T-cell (primary cell): ENCODE data around the gene PRSS38. TPM values are rescaled to one million over a fixed set of nuclear protein-coding genes. Genes with fewer than 3 reads are reported as not detected.

Source experiments
- ATAC-seq, 4 experiments: fragments of 200-7000 bp in 3 of 4; fragments of 150-1000 bp in 1 of 4; cut with Tn5 transposase; replicated peaks in 1 of 4; 1 replicate in 3 of 4; 2 replicates in 1 of 4; pipeline ENCODE4 v1.10.0; 2021; ENCODE audit warnings: moderate library complexity in 3 of 4, mild to moderate bottlenecking in 2 of 4, moderate number of reproducible peaks in 1 of 4
- CTCF ChIA-PET, 2 donors: fragments of 300-600 bp; sonication (Branson Sonifier 250); formaldehyde crosslinking; loops; one replicate each; lab custom pipeline; 2022; ENCODE audit warnings: antibody characterized with exemption in 2 of 2; lab: Charles Lee
- POLR2A ChIA-PET, 2 donors: fragments of 300-600 bp; sonication (Branson Sonifier 250); formaldehyde crosslinking; loops; one replicate each; lab custom pipeline; 2022; ENCODE audit warnings: antibody characterized with exemption in 2 of 2; lab: Charles Lee
- DNase-seq, 35 experiments: peaks; one replicate each; pipeline versions ENCODE4 v3.0.0 to v3.0.0-alpha.2; 2013 to 2023
- H3K27ac ChIP-seq: one replicate; pipeline ENCODE4 v1.5.1; 2013; ENCODE audit warnings: low read length
- H3K27me3 ChIP-seq, 2 experiments: replicated peaks in 1 of 2; 1 replicate in 1 of 2; 2 replicates in 1 of 2; pipeline versions ENCODE4 v1.6.1 to v1.7.0; 2013; ENCODE audit warnings: low read length in 1 of 2, mixed read lengths in 1 of 2; ENCODE audit not compliant: control insufficient read depth in 2 of 2, insufficient read depth in 2 of 2; ENCODE audit errors: extremely low read depth in 1 of 2
- H3K36me3 ChIP-seq, 2 donors: 1 replicate in 1 of 2; 2 replicates in 1 of 2; pipeline versions ENCODE4 v1.6.1 to v1.7.0; 2013; ENCODE audit warnings: low read length in 1 of 2; ENCODE audit not compliant: control insufficient read depth in 2 of 2, insufficient read depth in 1 of 2; ENCODE audit errors: extremely low read depth in 1 of 2
- H3K4me1 ChIP-seq, 2 experiments: 1 replicate in 1 of 2; 2 replicates in 1 of 2; pipeline versions ENCODE4 v1.6.1 to v1.7.0; 2013; ENCODE audit warnings: low read length in 2 of 2, mixed read lengths in 1 of 2; ENCODE audit not compliant: insufficient read depth in 2 of 2, control insufficient read depth in 1 of 2; ENCODE audit errors: extremely low read depth in 1 of 2
- H3K4me3 ChIP-seq, 2 donors: 1 replicate in 1 of 2; 2 replicates in 1 of 2; pipeline versions ENCODE4 v1.5.1 to v1.7.0; 2013; ENCODE audit warnings: mild to moderate bottlenecking in 2 of 2, low read length in 1 of 2, moderate library complexity in 1 of 2; ENCODE audit not compliant: control insufficient read depth in 1 of 2; ENCODE audit errors: extremely low read depth in 1 of 2
- H3K9me3 ChIP-seq: 2 replicates; pipeline ENCODE4 v1.7.0; 2013
- H3K27ac Mint-ChIP-seq, 2 donors: one replicate each; pipeline ENCODE4 v1.8.0; 2020 to 2021; ENCODE audit warnings: mild to moderate bottlenecking in 2 of 2, mixed read lengths in 2 of 2
- H3K27me3 Mint-ChIP-seq, 2 donors: one replicate each; pipeline ENCODE4 v1.8.0; 2021 to 2022; ENCODE audit warnings: mixed read lengths in 2 of 2
- H3K36me3 Mint-ChIP-seq: one replicate; pipeline ENCODE4 v1.8.0; 2021; ENCODE audit warnings: mixed read lengths
- H3K4me1 Mint-ChIP-seq, 3 donors: one replicate each; pipeline ENCODE4 v1.8.0; 2020 to 2022; ENCODE audit warnings: mixed read lengths in 3 of 3, mild to moderate bottlenecking in 1 of 3
- H3K4me3 Mint-ChIP-seq, 3 donors: one replicate each; pipeline ENCODE4 v1.8.0; 2020 to 2022; ENCODE audit warnings: mild to moderate bottlenecking in 3 of 3, mixed read lengths in 3 of 3, moderate library complexity in 3 of 3
- H3K9me3 Mint-ChIP-seq, 3 donors: one replicate each; pipeline ENCODE4 v1.8.0; 2020 to 2022; ENCODE audit warnings: mixed read lengths in 3 of 3
- WGBS: methylation state at CpG from one replicate; pipeline ENCODE4 v1.1.5; 2013; ENCODE audit warnings: missing lambda C conversion rate; ENCODE audit not compliant: insufficient coverage; 5-methylcytosine and 5-hydroxymethylcytosine counted together
- total RNA-seq, 35 experiments: library from RNA in 6 of 35; stranded (reverse) in 6 of 35; fragments of 120-200 nt in 1 of 35; gene quantifications; one replicate each; pipeline versions ENCODE4 v1.2.1 to v1.2.4 and lab custom pipeline; 2013 to 2026

Gene PRSS38
- total RNA-seq, 5 donors from 2014 or later (not counting 1 experiment from before 2014, with no cell fraction given): not detected

DNA sequence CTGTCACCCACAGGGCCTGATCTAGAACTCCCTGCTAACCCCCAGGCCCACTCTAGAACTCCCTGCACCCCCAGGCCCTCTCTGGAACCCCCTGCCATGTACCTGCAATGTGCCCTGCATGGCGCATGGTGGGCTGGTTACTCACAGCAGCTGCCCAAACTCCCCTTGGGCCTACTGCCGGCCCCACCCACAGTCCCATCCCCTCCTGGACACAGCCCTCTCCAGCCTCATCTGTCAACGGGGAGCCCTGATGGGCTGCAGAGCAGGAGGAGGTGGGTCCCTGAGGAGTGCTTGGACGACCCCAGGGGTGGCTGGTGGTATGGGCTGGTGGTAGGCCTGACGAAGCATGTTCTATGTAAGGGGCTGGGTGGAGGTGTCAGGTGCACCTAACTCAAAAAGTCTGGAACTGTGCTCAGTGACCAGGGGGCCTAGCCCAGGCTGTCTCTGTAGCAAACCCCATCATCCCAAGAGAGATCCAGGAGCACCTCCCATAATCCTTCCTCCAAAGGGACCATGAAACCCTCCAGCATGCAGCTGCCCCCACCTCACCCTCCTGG, 19.0 kb upstream of the PRSS38 start:
- Mint-ChIP-seq H3K4me3 (no peak overlapping the region), H3K27me3 (peaks cover 2 to 4% of the 10 kb centered on the region in 2 donors), H3K4me1 (no peaks in the 10 kb centered on the region), H3K27ac (no peak overlapping the region), H3K36me3 (no peaks in the 10 kb centered on the region), H3K9me3 (no peaks in the 10 kb centered on the region)
- ATAC-seq (no peak), DNase-seq (no peak)
- Histone ChIP-seq H3K4me1 (no peaks in the 10 kb centered on the region), H3K9me3 (no peaks in the 10 kb centered on the region), H3K27ac (no peak overlapping the region), H3K4me3 (no peak overlapping the region), H3K36me3 (no peaks in the 10 kb centered on the region), H3K27me3 (peaks cover 0 to 29% of the 10 kb centered on the region in 2 experiments)
- CTCF ChIA-PET: interaction anchor here in 1 of 2 donors (0.9 kb wide), 1 partner anchor 155 kb away, joined by 4 read pairs; no protein-coding TSS in a partner anchor
- POLR2A ChIA-PET: no interaction called here
- 80% methylated on average over 2 of the region's 5 CpGs for WGBS

DNA sequence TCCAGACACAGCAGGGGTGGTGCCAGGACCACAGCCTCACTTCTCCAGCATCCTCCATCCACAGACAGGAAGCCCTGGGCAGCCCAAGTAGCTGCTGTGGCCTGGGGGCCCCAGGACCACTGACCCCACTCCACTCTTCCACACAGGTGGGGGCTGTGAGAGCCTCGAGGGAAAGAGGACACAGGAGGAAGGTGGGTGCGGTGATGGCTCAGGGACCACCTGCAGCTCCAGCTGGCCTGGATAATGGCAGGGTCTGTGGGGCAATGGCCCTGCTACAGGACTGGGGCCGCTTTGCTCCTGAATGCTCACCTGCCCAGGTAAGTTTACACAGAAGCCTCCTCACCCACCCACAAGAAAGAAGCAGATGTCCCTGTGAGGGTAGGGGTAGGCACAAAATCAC, 18.3 kb upstream of the PRSS38 start:
- H3K36me3 Mint-ChIP-seq: no peaks in the 10 kb centered on the region
- no peak overlapping the region for H3K4me3 ChIP-seq
- DNase-seq: no peak
- H3K27ac ChIP-seq: no peak overlapping the region
- no peaks in the 10 kb centered on the region for H3K36me3 ChIP-seq
- POLR2A ChIA-PET: no interaction called here
- no peaks in the 10 kb centered on the region for H3K4me1 Mint-ChIP-seq
- peaks cover 2 to 4% of the 10 kb centered on the region in 2 donors for H3K27me3 Mint-ChIP-seq
- CTCF ChIA-PET: no interaction called here
- WGBS: no CpG with 5 or more reads among the region's 3 CpGs
- H3K9me3 ChIP-seq: no peaks in the 10 kb centered on the region
- H3K4me3 Mint-ChIP-seq: no peak overlapping the region
- H3K9me3 Mint-ChIP-seq: no peaks in the 10 kb centered on the region
- H3K27ac Mint-ChIP-seq: no peak overlapping the region
- H3K27me3 ChIP-seq: peaks cover 0 to 29% of the 10 kb centered on the region in 2 experiments
- ATAC-seq: no peak
- no peaks in the 10 kb centered on the region for H3K4me1 ChIP-seq

DNA sequence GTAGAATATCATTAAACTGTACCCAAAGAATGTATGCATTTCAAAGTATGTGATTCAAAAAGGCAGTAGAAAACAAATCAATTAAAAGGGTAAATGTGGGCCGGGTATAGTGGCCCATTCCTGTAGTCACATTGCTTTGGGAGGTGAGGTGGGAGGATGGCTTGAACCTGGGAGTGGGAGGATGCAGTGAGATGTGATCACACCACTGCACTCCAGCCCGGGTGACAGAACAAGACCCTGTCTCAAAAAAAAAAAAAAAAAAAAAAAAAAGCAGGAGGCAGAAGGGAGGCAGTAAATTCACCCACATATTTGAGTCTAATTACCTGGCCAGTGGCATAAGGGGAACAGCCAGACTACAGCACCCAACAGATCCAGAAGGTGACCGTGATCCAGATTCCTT, 17.9 kb upstream of the PRSS38 start:
- H3K27ac ChIP-seq: no peak overlapping the region
- H3K4me3 Mint-ChIP-seq: no peak overlapping the region
- ChIA-PET CTCF (no interaction called here), POLR2A (no interaction called here)
- H3K27me3 Mint-ChIP-seq: peaks cover 2 to 7% of the 10 kb centered on the region in 2 donors
- no peaks in the 10 kb centered on the region for H3K4me1 Mint-ChIP-seq
- no peak for DNase-seq
- no peaks in the 10 kb centered on the region for H3K36me3 ChIP-seq
- no peaks in the 10 kb centered on the region for H3K9me3 ChIP-seq
- H3K9me3 Mint-ChIP-seq: no peaks in the 10 kb centered on the region
- peaks cover 0 to 29% of the 10 kb centered on the region in 2 experiments for H3K27me3 ChIP-seq
- no peaks in the 10 kb centered on the region for H3K36me3 Mint-ChIP-seq
- H3K27ac Mint-ChIP-seq: no peak overlapping the region
- no peaks in the 10 kb centered on the region for H3K4me1 ChIP-seq
- no peak overlapping the region for H3K4me3 ChIP-seq
- 92% methylated on average over 2 of the region's 3 CpGs for WGBS
- no peak for ATAC-seq

DNA sequence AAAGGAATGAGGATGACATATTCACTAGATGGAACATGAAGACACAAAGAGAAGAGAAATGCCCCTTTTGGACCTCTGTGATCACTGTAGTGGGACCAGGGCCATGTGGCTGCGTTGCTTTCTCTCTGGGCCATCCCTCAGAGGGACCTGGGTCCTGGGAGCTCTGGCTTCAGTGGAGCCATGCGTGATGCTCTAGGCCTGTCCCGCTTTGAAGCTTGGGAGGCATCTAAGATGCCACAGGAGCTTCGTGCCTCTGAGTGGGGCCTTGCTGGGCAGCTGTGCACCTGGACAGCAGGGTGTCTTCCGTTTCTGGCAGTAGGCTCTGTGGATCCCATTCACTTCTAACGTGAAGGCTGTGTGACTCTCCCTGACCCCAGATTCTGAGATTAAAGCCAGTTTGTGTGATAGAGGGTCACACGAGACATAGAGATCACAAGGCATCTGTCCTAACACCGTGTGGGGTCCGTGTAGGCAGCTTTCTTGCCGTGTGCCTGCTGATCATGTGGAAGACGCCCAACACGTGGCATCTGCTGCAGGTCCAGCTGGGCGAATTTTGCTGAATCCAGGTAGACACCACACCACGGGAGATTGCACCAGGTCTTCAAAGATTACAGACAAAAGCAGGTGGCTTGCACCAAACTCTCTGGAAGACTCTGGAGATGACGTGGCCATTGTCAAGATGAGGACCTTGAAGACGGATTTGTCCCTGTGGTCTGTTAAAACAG, 17.2 kb upstream of the PRSS38 start:
- ChIA-PET POLR2A (interaction anchor here in 1 of 2 donors (0.6 kb wide), 1 partner anchor 11 kb away, joined by 6 read pairs; no protein-coding TSS in a partner anchor), CTCF (no interaction called here)
- Histone ChIP-seq H3K9me3 (no peaks in the 10 kb centered on the region), H3K4me1 (no peaks in the 10 kb centered on the region), H3K4me3 (no peak overlapping the region), H3K27me3 (peaks cover 0 to 29% of the 10 kb centered on the region in 2 experiments), H3K27ac (no peak overlapping the region), H3K36me3 (no peaks in the 10 kb centered on the region)
- DNase-seq (no peak), ATAC-seq (no peak)
- H3K36me3 Mint-ChIP-seq: no peaks in the 10 kb centered on the region
- H3K27me3 Mint-ChIP-seq: peaks cover 2 to 7% of the 10 kb centered on the region in 2 donors
- no peak overlapping the region for H3K27ac Mint-ChIP-seq
- peaks cover 0 to 1% (median 0%) of the 10 kb centered on the region in 3 donors for H3K9me3 Mint-ChIP-seq
- WGBS: 87% methylated on average over 16 of the region's 16 CpGs
- no peak overlapping the region for H3K4me3 Mint-ChIP-seq
- no peaks in the 10 kb centered on the region for H3K4me1 Mint-ChIP-seq

DNA sequence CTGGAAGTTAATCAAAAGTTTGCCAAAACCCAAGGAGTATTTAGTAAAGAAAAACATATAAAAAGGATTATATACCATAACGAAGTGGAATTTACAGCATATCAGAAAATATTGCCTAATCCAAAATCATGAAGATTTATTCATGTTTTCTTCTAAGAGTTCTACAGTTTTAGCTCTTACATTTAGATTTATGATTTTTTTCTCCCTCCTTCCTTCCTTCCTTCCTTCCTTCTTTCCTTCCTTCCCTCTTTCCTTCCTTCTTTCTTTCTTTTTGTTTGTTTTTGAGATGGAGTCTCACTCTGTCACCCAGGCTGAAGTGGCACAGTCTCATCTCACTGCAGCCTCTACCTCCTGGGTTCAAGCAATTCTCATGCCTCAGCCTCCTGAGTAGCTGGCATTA, 15.7 kb upstream of the PRSS38 start:
- Histone ChIP-seq H3K36me3 (no peaks in the 10 kb centered on the region), H3K27me3 (peaks cover 0 to 18% of the 10 kb centered on the region in 2 experiments), H3K4me1 (no peaks in the 10 kb centered on the region), H3K9me3 (peaks cover 2% of the 10 kb centered on the region), H3K27ac (no peak overlapping the region), H3K4me3 (no peak overlapping the region)
- CTCF ChIA-PET: no interaction called here
- ATAC-seq (no peak), DNase-seq (no peak)
- Mint-ChIP-seq H3K4me1 (no peaks in the 10 kb centered on the region), H3K36me3 (no peaks in the 10 kb centered on the region), H3K4me3 (no peak overlapping the region), H3K9me3 (peaks cover 5 to 12% (median 7%) of the 10 kb centered on the region in 3 donors), H3K27ac (no peak overlapping the region), H3K27me3 (peaks cover 3 to 13% of the 10 kb centered on the region in 2 donors)
- POLR2A ChIA-PET: no interaction called here
- WGBS: no CpG with 5 or more reads among the region's 1 CpG

DNA sequence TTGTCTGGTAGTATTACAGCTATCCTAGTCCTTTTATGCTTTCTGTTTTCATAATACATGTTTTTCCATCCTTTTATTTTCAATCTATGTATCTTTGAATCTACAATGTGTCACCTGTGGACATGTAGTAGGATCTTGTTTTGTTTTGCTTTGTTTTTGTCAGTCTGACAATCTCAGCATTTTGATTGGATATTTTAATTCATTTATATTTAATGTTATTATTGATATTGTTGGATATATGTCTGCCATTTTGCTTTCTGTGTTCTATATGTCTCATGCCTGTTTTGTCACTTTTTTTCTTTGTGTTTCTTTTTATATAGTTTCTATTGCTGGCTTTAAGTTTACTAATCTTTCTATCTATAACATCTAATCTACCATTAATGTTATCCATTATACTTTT, 11.5 kb upstream of the PRSS38 start:
- Mint-ChIP-seq H3K27me3 (peaks cover 9 to 18% of the 10 kb centered on the region in 2 donors), H3K9me3 (peaks cover 5 to 18% (median 10%) of the 10 kb centered on the region in 3 donors)
- CTCF ChIA-PET: no interaction called here

More for the DNA sequence above, 11.5 kb upstream of the PRSS38 start:
- Histone ChIP-seq H3K9me3 (peaks cover 2% of the 10 kb centered on the region), H3K27me3 (no peaks in the 10 kb centered on the region), H3K36me3 (no peaks in the 10 kb centered on the region), H3K27ac (no peak overlapping the region), H3K4me1 (no peaks in the 10 kb centered on the region), H3K4me3 (no peak overlapping the region)
- H3K27ac Mint-ChIP-seq: no peak overlapping the region
- peaks cover 5 to 12% (median 6%) of the 10 kb centered on the region in 3 donors for H3K4me1 Mint-ChIP-seq
- H3K36me3 Mint-ChIP-seq: no peaks in the 10 kb centered on the region
- no peak overlapping the region for H3K4me3 Mint-ChIP-seq
- DNase-seq: no peak
- POLR2A ChIA-PET: no interaction called here
- ATAC-seq: no peak
